Activated CD4-positive, CD25-positive, alpha-beta regulatory T cell treated with anti-CD3 and anti-CD28 coated beads, Interleukin-2, amount 50 U/mL, for 24 hours (primary cell): ENCODE results near the gene PTPRN2.

Experiments used
- ATAC-seq, 2 donors: fragments of 150-1000 bp; cut with Tn5 transposase; one replicate each; pipeline ENCODE4 v1.10.0; 2021; ENCODE audit warnings: mild to moderate bottlenecking in 1 of 2, moderate library complexity in 1 of 2

The PTPRN2 gene

GRCh38 chr7:157831143-157831905, 756.3 kb downstream of the PTPRN2 start:
- no peak for ATAC-seq

- ATAC-seq, result no peak
These were observed 757.3 kb downstream of the PTPRN2 start for GRCh38 chr7:157830331-157830730.

- ATAC-seq, result no peak
These were observed 758.1 kb downstream of the PTPRN2 start for GRCh38 chr7:157829491-157829890.

GRCh38 chr7:157828881-157829280, 758.7 kb downstream of the PTPRN2 start:
- no peak for ATAC-seq

- ATAC-seq, result no peak
These were observed 759.4 kb downstream of the PTPRN2 start for GRCh38 chr7:157828190-157828589.

- ATAC-seq, result no peak
These were observed 759.8 kb downstream of the PTPRN2 start for GRCh38 chr7:157827863-157828160.

GRCh38 chr7:157827045-157827862, 760.4 kb downstream of the PTPRN2 start:
- ATAC-seq, result peak in 1 of 2 donors; percentile 25

GRCh38 chr7:157826566-157826965, 761.1 kb downstream of the PTPRN2 start:
- ATAC-seq, result no peak

- peak; percentile 67 to 85 for ATAC-seq
These were observed 762.3 kb downstream of the PTPRN2 start for GRCh38 chr7:157825325-157825724.

- no peak for ATAC-seq
These were observed 762.9 kb downstream of the PTPRN2 start for GRCh38 chr7:157824819-157825121.

GRCh38 chr7:157824011-157824818, 763.4 kb downstream of the PTPRN2 start:
- no peak for ATAC-seq

GRCh38 chr7:157822688-157823031, 765.0 kb downstream of the PTPRN2 start:
- ATAC-seq, result no peak

GRCh38 chr7:157821959-157822687, 765.5 kb downstream of the PTPRN2 start:
- ATAC-seq, result no peak

GRCh38 chr7:157820796-157821195, 766.8 kb downstream of the PTPRN2 start:
- ATAC-seq, result no peak

GRCh38 chr7:157819455-157819807, 768.2 kb downstream of the PTPRN2 start:
- no peak for ATAC-seq

- no peak for ATAC-seq
These were observed 768.7 kb downstream of the PTPRN2 start for GRCh38 chr7:157818701-157819454.

- no peak for ATAC-seq
These were observed 769.5 kb downstream of the PTPRN2 start for GRCh38 chr7:157817944-157818700.

GRCh38 chr7:157817433-157817832, 770.2 kb downstream of the PTPRN2 start:
- no peak for ATAC-seq

GRCh38 chr7:157816526-157817250, 770.9 kb downstream of the PTPRN2 start:
- no peak for ATAC-seq

GRCh38 chr7:157816086-157816485, 771.5 kb downstream of the PTPRN2 start:
- no peak for ATAC-seq

- ATAC-seq, result no peak
These were observed 772.0 kb downstream of the PTPRN2 start for GRCh38 chr7:157815706-157816022.
